PFSK-1 (cell line): ENCODE data around the gene SPEM1.

ENCODE experiments used
- POLR2AphosphoS5 ChIP-seq: IDR thresholded peaks from 2 replicates; pipeline ENCODE4 v1.6.1; 2012; ENCODE audit warnings: low read depth, mild to moderate bottlenecking, control low read depth, low read length, moderate library complexity
- SIN3A ChIP-seq: IDR thresholded peaks from 2 replicates; pipeline ENCODE4 v1.6.1; 2012; ENCODE audit warnings: mild to moderate bottlenecking, low read length, moderate library complexity, borderline replicate concordance; ENCODE audit not compliant: insufficient read depth
- TAF1 ChIP-seq: IDR thresholded peaks from 2 replicates; pipeline ENCODE4 v1.6.1; 2012; ENCODE audit warnings: low read length, control low read depth, borderline replicate concordance; ENCODE audit not compliant: insufficient read depth
- TF ChIP-seq, protein P1 (sequence below), 2 experiments: IDR thresholded peaks; 2 replicates each; pipeline versions ENCODE4 v1.6.1 to v1.8.0; 2011 to 2012; ENCODE audit warnings: low read depth in 2 of 2, low read length in 2 of 2, control low read depth in 1 of 2, inconsistent platforms in 1 of 2, mild to moderate bottlenecking in 1 of 2, moderate library complexity in 1 of 2; ENCODE audit not compliant: insufficient read depth in 1 of 2

DNA sequence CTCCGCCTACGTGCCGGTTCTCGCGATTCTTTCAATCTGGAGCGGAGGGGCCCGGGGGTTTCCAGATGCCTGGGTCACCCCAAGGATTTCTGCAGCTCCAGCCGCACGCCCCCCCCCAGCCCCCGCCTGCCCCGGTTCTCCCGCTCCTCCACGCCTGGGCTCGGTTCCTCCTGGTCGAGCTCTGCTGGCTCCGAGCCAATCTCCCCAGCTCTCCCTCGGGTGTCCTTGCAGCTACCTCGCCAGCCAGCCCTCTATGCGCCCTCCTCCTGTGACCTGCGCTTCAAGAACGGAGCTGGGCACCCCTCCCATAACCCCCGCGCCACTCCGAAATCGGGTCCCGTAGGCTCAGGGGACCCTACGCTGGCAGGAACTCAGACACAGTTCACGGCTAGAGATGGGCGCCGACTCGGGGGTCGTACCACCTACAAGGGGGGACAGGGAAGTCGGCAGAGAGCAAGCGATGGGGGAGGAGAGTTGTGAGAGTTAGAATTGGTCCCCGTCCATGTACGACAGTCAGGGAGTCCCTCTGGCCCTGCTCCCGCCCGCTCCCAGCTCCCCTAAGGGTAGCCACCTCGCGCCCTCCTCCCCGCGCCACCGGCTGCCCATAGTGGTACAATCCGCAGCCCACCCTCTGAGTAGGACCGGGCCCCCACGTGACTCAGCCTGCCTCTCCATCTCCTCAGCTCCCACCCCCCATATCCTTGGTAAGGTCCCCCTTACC is 20.1 kb downstream of the SPEM1 start:
- TF ChIP-seq, protein P1, sequence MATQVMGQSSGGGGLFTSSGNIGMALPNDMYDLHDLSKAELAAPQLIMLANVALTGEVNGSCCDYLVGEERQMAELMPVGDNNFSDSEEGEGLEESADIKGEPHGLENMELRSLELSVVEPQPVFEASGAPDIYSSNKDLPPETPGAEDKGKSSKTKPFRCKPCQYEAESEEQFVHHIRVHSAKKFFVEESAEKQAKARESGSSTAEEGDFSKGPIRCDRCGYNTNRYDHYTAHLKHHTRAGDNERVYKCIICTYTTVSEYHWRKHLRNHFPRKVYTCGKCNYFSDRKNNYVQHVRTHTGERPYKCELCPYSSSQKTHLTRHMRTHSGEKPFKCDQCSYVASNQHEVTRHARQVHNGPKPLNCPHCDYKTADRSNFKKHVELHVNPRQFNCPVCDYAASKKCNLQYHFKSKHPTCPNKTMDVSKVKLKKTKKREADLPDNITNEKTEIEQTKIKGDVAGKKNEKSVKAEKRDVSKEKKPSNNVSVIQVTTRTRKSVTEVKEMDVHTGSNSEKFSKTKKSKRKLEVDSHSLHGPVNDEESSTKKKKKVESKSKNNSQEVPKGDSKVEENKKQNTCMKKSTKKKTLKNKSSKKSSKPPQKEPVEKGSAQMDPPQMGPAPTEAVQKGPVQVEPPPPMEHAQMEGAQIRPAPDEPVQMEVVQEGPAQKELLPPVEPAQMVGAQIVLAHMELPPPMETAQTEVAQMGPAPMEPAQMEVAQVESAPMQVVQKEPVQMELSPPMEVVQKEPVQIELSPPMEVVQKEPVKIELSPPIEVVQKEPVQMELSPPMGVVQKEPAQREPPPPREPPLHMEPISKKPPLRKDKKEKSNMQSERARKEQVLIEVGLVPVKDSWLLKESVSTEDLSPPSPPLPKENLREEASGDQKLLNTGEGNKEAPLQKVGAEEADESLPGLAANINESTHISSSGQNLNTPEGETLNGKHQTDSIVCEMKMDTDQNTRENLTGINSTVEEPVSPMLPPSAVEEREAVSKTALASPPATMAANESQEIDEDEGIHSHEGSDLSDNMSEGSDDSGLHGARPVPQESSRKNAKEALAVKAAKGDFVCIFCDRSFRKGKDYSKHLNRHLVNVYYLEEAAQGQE (IDR thresholded peaks at IDR 0.05; ENCODE audit: insufficient read depth in 1 of 2, low read depth in 2 of 2, low read length in 2 of 2), result no peak
- TF ChIP-seq TAF1 (no peak), SIN3A (no peak), POLR2AphosphoS5 (no peak)
